Superior temporal gyrus (tissue), 1 donor: ENCODE data around the gene ZNF319.
"Not testable (repeated sequence)": the region's sequence is repeated elsewhere in the genome, so short reads cannot be mapped to it uniquely, and the experiment has no call there.

Experiments
- DNase-seq: peaks from one replicate; pipeline ENCODE4 v3.0.0-alpha.2; 2016; ENCODE audit errors: extremely low spot score

The ZNF319 gene

DNA sequence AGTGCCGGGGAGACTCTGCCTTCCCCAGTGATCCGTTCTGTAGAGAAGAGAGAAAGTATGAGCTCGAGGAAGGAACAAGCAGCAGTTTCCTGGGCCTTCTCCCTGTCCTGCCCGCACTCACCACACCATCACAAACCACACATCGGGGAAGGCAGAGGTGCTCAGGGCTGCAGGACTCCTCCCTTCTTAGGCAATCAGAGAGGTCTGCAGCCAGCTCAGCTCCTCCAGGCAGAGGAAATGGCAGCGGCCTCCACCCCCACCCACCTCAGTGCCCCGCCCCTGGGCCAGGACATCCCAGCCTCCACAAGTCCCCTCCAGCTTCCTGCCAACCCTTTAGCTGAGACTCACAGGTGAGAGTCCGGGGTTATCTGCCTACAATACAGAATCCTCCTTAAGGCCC, 2.0 kb downstream of the ZNF319 start:
- DNase-seq, result no peak

DNA sequence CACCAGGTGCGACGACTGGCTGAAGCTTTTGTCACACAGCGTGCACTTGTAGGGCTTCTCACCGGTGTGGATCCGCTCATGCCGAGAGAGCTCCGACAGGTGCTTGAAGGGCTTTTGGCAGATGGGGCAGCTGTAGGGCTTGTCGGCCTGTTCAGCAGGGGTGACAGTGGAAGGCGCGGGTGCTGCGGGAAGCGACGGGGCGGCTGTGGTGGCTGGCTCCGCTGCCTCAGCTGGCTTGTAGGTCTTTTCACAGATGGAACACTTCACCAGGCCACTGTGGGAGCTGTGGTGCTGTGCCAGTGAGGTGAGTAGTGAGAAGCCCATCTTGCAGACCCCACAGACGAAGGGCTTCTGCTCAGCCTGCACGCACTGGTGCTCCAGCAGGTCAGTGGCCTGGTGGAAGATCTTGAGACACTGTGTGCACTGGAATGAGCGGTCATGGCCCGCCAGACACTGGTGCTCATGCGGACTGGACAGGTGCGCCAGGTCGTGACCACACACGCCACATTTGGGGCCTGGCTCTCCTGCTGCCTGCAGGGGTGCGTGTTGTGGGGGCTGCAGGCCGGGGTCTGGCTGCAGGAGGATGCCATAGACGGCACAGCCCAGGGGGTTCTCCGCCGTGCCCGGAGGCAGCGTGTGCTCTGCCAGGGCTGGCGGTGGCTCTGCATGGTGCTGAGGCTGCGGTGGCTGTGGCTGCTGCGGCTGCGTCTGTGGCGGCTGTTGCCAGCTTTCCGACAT, 2.8 kb downstream of the ZNF319 start:
- DNase-seq, result no peak

DNA sequence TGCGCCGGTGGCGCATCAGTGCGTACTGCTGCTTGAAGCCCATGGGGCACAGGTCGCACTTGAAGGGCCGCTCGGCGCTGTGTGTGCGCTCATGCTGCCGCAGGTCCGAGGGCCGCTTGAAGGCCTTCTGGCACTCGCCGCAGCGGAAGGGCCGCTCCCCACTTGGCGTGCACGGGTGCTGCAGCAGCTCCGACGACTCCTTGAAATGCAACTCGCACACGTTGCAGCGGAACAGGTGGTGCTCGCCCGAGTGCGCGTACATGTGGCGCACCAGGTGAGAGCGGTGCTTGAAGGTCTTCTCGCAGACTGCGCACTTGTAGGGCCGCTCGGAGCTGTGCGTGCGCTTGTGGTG, 3.3 kb downstream of the ZNF319 start:
- no peak for DNase-seq

DNA sequence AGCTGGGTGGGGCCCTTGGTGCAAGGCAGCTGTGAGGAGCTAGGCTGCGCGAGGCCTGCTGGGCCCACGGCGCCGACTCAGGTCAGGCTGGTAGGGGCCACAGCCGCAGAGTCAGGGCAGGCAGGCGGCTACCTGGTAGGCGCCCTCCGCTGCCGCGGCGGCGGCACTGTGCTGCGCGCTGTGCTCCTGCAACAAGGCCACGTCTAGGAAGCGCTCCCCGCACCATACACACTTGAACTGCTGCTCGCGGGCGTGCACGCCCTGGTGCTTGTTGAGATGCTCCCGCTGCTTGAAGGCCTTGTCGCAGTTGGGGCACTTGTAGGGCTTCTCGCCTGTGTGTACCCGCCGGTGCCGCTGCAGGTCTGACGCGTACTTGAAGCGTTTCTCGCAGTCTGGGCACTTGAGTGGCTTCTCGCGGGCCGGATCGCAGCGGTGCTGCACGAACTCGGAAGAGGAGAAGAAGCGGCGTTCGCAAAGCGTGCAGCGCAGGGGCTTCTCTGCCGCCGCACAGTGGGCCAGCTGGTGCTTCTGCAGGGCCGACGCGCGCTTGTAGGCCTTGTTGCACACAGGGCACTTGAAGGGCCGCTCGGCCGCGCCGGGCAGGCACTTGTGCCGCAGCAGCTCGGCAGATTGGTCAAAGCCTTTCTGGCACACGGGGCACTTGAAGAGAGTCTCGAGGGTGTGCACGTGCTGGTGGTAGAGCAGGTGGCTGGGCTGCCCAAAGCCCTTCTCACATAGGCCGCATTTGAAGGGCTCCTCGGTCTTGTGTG, 3.9 kb downstream of the ZNF319 start:
- DNase-seq, result no peak

DNA sequence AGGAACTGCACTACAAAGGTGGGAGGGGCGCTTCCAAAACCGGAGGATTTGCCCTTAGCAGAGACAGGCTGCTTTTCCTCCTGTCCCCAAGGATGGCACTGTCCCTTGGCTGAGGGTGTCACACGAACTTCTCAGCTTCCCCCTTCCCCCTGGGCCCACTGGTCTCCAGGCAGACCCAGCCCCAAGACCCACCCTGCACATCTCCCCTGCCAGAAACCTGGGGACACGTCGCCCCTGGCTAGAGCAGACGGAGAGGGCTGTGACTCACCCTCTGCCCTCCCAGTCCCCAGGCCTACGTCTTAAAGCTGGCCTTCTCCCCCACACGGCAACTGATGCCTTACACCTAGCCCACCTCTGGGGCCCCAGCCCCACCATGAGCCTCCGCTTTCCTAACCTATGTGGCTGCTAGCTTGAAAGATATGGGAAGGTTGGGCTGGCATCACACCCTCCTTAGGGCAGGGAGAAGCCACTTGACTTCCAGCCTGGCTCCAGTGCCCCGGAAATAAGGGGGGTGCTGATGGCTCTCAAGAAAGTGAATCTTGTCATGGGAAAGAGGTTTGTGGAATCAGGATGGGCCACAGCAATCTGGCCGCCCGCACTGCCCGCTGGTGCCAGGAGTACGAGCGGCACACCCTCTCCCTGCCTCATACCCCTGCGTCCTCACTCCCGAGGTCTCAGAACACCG, 4.6 kb downstream of the ZNF319 start:
- no peak for DNase-seq

DNA sequence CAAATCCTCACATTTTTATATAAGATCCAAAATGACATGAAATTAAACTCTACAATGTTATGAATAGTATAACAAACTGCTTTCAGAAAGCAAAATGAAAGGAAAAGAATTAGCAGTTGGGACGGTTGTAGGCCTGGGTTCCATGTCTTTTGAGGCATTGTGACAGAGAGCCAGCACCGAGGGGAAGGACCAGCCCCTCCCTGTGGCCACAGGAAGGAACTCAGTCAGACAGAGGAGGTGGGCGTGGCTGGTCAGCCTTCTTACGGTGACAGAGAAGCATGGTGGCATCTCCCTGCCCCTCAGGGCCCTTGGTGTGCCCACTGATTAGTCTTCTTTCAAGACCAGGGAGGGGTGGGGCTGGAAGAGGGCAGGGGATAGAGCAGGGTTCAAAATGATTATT, 5.7 kb downstream of the ZNF319 start:
- DNase-seq, result no peak

DNA sequence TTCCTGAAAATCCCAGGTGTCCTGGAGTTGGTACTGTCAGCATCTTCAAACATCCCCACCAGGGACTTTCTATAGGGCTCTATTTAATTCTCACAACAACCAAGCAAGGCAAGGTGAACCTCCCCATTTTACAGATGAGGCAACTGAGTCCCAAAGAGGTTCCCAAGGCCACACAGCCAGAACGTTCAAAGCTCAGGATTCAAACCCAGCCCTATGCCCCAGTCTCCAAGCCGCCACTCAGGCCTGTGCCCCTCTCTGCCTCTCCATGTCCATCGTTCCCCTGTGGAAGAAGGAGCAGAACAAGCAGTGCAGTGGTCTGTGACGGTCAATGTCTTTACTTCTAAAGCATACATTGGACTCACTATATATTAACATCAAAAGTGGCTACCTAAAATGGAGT, 6.1 kb downstream of the ZNF319 start:
- no peak for DNase-seq

DNA sequence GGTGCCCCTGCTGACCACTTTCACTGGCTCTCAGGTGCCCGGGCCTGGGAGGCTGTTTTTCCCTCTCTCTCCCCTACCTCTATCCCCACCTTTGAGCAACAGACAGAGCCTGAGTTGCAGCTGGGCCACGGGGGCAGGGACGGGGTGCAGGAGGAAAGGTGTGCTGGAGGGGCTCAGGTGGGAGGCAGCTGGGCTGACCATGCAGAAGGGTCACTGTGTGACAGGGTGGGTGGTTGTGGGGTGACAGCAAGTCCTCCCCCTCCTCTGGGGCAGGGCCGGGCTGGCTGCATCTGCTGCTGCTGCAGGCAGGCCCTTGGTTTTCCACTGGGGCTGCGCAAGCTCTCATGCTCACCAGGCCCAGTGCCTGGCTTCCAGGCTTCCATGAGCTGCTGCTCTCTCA, 6.6 kb downstream of the ZNF319 start:
- DNase-seq, result no peak

DNA sequence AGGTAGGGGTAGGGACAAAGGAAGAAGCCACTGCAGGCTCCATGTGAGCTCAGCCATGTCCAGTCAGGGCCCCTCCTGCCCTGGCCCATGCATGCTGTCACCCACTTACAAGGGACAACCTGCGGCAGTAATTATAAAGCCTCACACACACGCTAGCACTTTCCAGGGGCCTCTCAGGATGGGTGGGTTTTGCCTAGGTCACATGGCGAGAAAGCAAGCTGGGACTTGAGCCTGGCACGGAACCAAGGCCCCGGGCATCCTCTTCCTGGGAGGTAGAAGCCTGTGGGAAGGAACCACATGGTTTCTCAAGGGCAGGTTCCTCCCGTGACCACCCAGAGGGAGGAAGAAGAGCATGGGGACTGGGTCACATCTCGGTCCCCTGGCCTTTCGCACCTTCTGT, 7.0 kb downstream of the ZNF319 start:
- no peak for DNase-seq

DNA sequence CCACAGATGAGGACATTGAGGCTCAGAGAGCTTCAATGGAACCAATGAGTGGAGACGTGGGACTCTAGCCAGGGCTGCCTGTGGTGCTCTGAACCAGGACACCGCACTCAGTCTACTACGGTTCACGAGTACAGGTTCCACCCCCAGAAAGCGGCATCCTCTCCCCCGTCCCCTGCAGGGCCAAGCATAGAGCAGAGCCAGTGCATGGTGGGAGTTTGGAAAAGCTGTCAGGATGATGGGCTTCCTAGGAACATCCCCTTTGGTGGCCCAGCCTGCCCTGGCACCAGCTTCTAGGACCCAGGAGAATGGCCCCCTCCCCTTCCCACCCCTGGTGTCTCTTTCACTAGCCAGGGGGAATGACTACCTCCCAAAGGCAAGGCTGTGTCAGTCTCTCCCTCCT, 8.4 kb downstream of the ZNF319 start:
- DNase-seq, result no peak

DNA sequence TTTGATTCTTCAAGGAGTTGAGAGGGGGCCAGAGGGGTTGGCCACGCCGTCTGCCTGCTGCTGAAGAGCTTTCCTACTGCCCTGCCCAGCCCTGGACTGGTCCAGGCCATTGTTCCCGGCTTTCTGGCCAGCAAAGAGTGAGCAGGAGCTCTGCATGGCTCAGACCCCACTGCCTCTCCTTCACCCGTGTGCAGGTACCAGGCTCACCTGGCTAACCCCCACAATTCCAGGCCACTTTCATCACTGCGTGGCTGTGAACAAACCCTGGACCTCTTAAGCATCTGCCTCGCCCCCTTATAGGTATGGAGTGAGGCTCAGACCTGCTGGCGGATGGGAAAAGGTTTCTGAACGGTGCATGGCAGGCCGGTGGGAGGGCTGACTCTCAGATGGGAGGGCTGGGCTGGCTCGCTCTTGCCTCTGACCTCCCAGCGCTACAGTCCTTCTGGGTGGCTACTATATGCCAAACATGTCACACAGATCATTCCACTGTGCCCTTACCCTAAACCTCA, 8.9 kb downstream of the ZNF319 start:
- DNase-seq, result no peak

DNA sequence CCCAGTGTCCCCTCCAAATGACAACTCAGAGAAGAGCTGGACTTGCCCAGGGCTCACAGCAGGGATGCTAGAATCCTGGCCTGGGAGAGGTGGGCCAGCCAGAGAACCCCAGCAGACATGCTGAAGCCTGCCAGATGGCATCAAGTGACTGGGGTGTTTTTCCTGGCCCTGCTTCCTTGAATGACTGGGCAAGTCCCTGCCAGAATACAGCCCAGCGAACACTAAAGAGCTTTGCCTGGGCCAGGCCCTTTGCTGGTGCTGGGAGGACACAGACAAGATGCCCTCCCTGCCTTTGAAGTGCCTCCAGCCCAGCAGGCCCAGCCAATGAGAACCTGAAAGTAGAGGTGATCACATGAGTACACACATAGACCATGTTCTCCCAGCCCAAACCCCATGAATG, 11.5 kb downstream of the ZNF319 start:
- DNase-seq, result no peak

DNA sequence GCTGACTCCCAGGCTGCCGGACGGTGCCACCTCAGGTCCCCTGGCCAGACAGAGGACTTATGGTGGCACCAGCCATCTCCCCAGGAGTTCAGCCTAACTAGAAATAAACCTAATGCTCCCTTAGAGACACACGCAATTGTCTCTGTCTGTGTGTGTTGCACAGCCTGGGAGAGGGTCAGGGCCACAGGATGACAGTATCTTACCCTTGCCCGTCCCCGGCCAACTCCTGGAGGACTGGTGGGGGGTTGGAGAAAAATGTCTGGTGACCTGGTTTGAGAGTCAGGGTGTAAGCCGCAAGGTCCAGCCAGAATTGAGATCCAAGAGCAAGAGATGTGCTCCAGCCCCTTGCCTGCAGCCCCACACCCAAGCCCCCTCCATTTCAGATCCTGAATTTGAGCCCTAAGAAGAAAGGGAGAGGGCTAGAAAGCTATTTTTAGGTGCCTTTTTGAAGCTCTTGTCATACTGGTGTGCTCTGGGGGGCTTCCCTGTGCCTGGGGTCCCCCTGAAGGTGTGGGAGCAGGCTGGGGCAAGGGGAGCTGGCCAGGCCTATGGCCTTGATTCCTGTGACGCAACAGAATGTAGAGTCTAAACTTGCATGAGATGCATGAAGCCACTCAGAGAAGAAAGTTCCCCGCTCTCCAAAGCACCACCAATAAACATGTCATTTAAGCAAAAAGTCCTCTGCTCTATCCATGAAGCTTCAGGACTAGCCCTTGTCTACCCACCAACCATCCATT, 12.9 kb downstream of the ZNF319 start:
- DNase-seq, result no peak

DNA sequence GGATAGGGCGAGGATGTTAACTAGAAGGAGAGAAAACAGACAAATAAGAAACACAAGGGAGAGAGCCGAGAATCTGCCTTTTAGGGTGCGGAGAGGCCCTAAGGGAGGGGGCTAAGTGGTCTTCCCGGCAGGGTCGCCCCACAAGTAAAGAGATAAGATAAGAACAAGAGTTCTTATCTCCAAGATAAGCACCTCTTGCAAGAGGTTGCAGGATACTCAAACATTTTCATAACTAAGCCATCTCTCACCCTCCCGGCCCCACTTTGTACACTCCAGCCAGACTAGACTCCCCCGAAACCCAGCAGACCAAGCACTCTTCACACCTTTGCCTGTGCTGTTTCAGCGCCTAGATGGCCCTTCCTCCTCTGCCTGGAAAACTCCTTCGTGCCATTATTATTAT, 14.3 kb downstream of the ZNF319 start:
- no peak for DNase-seq

DNA sequence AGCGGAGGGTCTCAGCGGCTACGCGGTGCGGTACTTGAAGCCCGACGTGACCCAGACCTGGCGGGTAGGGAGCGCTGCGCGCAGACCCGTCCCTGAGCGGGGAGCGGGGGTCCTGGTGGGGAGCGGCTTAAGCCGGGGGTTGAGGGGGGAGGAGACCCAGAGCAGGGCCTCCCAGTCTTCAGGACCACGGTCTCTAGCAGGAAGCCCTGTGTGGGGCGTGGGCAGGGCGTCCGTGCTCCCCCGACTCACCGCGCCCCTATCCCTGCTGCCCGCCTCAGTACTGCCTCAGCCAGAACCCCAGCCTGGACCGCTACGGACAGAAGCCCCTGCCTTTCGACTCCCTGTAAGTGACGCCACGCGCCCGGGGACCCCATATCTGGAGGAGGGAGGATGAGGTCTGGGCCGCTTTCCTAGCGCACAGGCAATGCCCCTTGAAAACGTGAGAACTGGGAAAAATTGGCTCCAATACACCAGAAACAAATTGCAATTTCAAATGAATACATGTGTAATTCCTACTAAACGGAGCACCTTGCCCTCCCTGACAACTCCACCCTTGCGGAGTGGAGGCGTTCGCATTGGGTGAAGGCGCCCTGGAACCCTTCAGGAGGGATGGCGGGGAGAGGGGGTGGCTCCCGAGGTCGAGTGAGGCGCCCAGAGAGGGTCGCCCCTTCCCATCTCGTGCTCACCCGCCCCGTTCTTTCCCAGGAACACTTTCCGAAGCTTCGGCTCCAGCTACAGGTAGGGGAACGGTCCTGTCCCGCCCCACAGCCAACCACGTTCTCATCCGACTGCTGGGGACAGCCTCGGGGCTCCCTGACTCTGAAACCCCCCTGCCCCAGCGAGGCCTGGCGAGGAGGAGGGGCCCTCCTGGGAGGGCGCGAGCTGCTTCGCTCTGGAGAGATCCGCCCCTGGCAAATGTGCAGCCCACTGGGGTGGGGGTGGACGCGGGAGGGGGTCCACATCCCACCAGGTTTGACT, 15.0 kb downstream of the ZNF319 start:
- DNase-seq, result no peak

DNA sequence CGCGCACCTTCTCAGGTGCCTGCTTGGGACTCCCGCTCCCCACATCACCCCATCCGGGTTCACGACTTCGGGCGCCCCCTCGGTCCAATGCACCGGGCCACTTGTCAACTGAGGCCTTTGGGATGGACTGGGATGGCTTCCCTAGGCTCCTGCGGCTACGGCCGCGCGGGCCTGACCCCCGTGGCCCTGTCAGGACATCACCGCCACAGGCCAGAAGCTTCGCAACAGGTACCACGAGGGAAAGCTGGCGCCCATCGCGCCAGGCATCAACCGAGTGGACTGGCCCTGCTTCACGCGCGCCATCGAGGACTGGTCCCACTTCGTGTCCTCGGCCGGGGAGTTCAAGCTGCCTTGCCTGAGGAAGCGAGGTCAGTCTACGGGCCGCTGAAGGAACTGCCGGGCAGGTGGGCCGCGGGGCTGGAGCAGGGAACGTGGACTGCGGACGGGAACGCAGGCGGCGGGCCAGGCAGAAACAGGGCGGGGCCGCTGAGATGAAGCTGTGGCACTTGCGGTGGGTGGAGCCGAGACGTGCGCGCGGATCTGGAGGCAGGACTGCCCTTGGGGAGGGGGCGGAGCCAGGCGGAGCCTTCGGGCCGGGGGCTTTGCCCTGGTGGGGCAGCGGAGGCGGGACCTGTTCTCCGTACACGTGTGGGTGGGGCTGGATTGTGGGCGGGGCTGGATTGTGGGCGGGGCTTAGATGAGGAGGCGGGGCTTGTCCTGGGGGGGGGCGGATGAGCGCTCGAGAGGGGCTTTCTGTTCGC, 15.8 kb downstream of the ZNF319 start:
- DNase-seq, result no peak

DNA sequence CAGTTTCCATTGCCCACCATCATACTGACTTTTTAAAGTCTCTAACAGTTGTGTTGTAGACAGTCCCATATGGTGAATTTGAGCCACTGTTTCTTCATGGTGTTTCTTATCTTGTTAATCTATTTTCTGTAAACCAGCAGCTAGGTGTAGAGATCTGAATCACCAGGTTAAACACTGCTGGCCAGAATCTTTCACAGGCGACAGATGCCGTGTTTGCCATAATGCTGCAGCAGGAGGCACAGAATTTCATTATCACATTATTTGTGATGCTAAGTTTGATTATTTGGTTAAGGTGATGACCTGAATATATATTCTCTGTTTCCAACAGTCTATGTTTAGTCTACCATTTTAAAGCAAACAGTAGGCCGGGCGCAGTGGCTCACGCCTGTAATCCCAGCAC, 18.1 kb downstream of the ZNF319 start:
- no peak for DNase-seq

DNA sequence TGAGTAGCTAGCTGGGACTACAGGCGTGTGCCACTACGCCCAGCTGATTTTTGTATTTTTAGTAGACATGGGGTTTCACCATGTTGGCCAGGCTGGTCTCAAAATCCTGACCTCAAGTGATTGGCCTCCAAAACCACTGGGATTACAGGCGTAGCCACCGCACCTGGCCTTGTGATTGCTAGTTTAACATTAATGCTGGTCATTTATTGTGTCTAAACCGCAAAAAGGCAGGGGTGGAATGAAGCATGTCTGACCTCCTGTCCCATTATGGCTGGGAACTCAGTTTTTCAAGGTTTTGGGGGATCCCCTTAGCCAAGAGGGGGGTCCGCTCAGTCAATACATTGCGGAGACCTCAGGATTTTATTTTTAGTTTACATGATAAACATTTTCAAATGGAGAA, 18.8 kb downstream of the ZNF319 start:
- no peak for DNase-seq

DNA sequence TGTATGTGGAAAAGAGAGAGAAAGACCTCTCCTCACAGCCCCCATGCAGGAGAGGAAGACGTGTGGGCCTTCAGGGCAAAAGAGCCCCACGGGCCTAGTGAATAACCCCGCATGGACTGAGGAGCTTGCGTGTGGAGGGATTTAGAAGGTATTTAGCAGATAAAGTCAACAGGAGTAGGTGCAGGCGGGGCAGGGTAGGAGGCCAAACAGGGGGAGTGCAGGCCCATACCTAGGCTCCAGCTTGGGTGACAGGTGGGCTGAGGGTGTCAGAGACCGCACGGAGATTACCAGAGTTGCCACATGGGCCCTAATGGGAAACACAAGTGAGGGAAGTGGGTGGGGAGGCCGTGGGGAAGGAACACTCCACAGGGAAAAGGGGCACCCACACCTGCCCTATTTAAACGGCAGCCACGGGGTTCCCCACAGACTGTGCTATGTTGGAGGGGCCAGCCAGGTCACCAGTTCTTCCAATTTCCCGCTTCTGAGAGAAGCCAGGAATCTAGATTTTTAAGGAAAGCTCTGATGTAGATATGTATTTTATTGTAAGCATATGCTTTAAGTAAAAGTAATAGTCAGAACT, 21.4 kb downstream of the ZNF319 start:
- no peak for DNase-seq

DNA sequence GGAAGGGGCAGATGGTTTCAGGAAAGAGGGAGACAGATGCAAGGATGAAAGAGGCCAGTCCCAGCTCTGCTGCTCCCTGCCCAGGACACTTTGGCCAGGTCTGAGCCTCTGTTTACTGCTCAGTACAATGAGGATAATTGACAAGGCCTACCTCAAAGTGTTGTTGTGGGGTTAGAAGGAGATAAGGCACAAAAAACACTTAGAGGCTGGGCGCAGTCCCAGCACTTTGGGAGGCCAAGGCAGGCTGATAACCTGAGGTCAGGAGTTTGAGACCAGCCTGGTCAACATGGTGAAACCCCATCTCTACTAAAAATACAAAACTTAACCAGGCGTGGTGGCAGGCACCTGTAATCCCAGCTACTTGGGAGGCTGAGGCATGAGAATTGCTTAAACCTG, 22.4 kb downstream of the ZNF319 start:
- DNase-seq, result not testable (repeated sequence)
